Gastroesophageal sphincter (tissue), 3 donors: ENCODE data around the gene COX7B2.

Experiments used
- CTCF ChIP-seq, 4 experiments: fragments of 200-600 bp in 2 of 4; fragments of 450-650 bp in 2 of 4; sonication (generic) in 1 of 4; IDR thresholded peaks; one replicate each; pipeline ENCODE4 v1.5.1; 2017 to 2019; ENCODE audit warnings: antibody characterized with exemption in 4 of 4, mild to moderate bottlenecking in 2 of 4, moderate library complexity in 2 of 4
- POLR2AphosphoS5 ChIP-seq: sonication (generic); formaldehyde crosslinking; IDR thresholded peaks from one replicate; pipeline ENCODE4 v1.6.1; 2017; ENCODE audit warnings: antibody characterized with exemption

GRCh38 chr4:46781434-46782092, 127.5 kb downstream of the COX7B2 start:
- TF ChIP-seq CTCF (IDR thresholded peaks at IDR 0.05) (no peak), POLR2AphosphoS5 (no peak)
